OCI-LY1 (cell line): ENCODE results near the gene SLC22A4.

Experiments used
- H2AFZ ChIP-seq: fragments of 200-600 bp; sonication (generic), shearing (Covaris generic); 2 replicates; pipeline ENCODE4 v1.6.0; 2014; ENCODE audit warnings: antibody characterized with exemption, mild to moderate bottlenecking, low read length
- H3F3A ChIP-seq: fragments of 200-600 bp; sonication (generic), shearing (Covaris generic); 2 replicates; pipeline ENCODE4 v1.6.0; 2014; ENCODE audit warnings: mild to moderate bottlenecking, antibody characterized with exemption, low read length, moderate library complexity; ENCODE audit not compliant: insufficient read depth
- H3K27ac ChIP-seq: fragments of 200-600 bp; sonication (generic); 2 replicates; pipeline ENCODE4 v1.5.1; 2014; ENCODE audit warnings: low read length, mixed run types, mild to moderate bottlenecking, low read depth; ENCODE audit not compliant: poor library complexity, severe bottlenecking
- H3K27me3 ChIP-seq: fragments of 200-600 bp; sonication (generic); 2 replicates; pipeline ENCODE4 v1.6.0; 2014; ENCODE audit warnings: antibody characterized with exemption, mild to moderate bottlenecking, low read length, moderate library complexity; ENCODE audit not compliant: insufficient read depth
- H3K36me3 ChIP-seq: fragments of 200-600 bp; sonication (generic); 2 replicates; pipeline ENCODE4 v1.6.1; 2014; ENCODE audit warnings: mild to moderate bottlenecking, antibody characterized with exemption, low read length, moderate library complexity, mixed read lengths; ENCODE audit not compliant: insufficient read depth
- H3K4me1 ChIP-seq: fragments of 200-600 bp; sonication (generic); 2 replicates; pipeline ENCODE4 v1.5.1; 2014; ENCODE audit warnings: mild to moderate bottlenecking, low read length, moderate library complexity; ENCODE audit not compliant: insufficient read depth, severe bottlenecking
- H3K4me2 ChIP-seq: fragments of 200-600 bp; sonication (generic), shearing (Covaris generic); 2 replicates; pipeline ENCODE4 v1.6.1; 2014; ENCODE audit warnings: low read length
- H3K4me3 ChIP-seq: fragments of 200-600 bp; sonication (generic); 2 replicates; pipeline ENCODE4 v1.5.1; 2014; ENCODE audit warnings: low read length, low read depth, mild to moderate bottlenecking, mixed read lengths; ENCODE audit not compliant: poor library complexity, severe bottlenecking
- H3K79me2 ChIP-seq: fragments of 200-600 bp; shearing (Covaris generic); 2 replicates; pipeline ENCODE4 v1.6.1; 2016; ENCODE audit warnings: mixed run types, low read length, mixed read lengths; ENCODE audit not compliant: insufficient read depth
- H3K9ac ChIP-seq: fragments of 200-600 bp; sonication (generic), shearing (Covaris generic); 2 replicates; pipeline ENCODE4 v1.6.1; 2014; ENCODE audit warnings: mild to moderate bottlenecking, low read length, mixed read lengths
- H3K9me2 ChIP-seq: fragments of 200-600 bp; sonication (generic), shearing (Covaris generic); 2 replicates; pipeline ENCODE4 v1.6.1; 2014; ENCODE audit warnings: low read depth, mild to moderate bottlenecking, low read length, mixed read lengths
- H3K9me3 ChIP-seq: fragments of 200-600 bp; shearing (Covaris generic); 2 replicates; pipeline ENCODE4 v1.6.1; 2014; ENCODE audit warnings: low read length, mixed read lengths
- H4K20me1 ChIP-seq: fragments of 200-600 bp; sonication (generic), shearing (Covaris generic); 2 replicates; pipeline ENCODE4 v1.6.0; 2016; ENCODE audit warnings: mild to moderate bottlenecking, low read length; ENCODE audit not compliant: insufficient read depth
- CTCF ChIP-seq: fragments of 200-600 bp; sonication (generic), shearing (Covaris generic); IDR thresholded peaks from 2 replicates; pipeline ENCODE4 v1.5.1; 2017; ENCODE audit warnings: mild to moderate bottlenecking, antibody characterized with exemption, low read length, moderate library complexity, mixed read lengths
- EZH2 ChIP-seq: fragments of 200-600 bp; sonication (generic), shearing (Covaris generic); IDR thresholded peaks from 2 replicates; pipeline ENCODE4 v1.8.0; 2017; ENCODE audit warnings: borderline replicate concordance, mixed run types, mild to moderate bottlenecking, antibody characterized with exemption, low read length, moderate library complexity, mixed read lengths

SLC22A4 gene

GRCh38 chr5:132315529-132316067 is 21.4 kb downstream of the SLC22A4 start:
- no peaks in the 10 kb centered on the region for H3K4me1 ChIP-seq
- no peak overlapping the region for H3K9ac ChIP-seq
- H3K79me2 ChIP-seq = no peaks in the 10 kb centered on the region
- no peak overlapping the region for H3K4me2 ChIP-seq
- no peak overlapping the region for H3K4me3 ChIP-seq
- H3K9me2 ChIP-seq = no peaks in the 10 kb centered on the region
- no peak overlapping the region for H2AFZ ChIP-seq
- H3K9me3 ChIP-seq = no peaks in the 10 kb centered on the region
- H3K27ac ChIP-seq = no peak overlapping the region
- H3K27me3 ChIP-seq = no peaks in the 10 kb centered on the region
- H4K20me1 ChIP-seq = no peaks in the 10 kb centered on the region
- TF ChIP-seq EZH2 = no peak
- no peak for TF ChIP-seq CTCF
- H3F3A ChIP-seq = no peaks in the 10 kb centered on the region
- no peaks in the 10 kb centered on the region for H3K36me3 ChIP-seq

- no peak for TF ChIP-seq CTCF
- no peak for TF ChIP-seq EZH2
- Histone ChIP-seq H3K4me3 (no peak overlapping the region), H3K9me2 (no peaks in the 10 kb centered on the region), H3K27me3 (no peaks in the 10 kb centered on the region), H3K9me3 (no peaks in the 10 kb centered on the region), H3K27ac (no peak overlapping the region), H3K36me3 (no peaks in the 10 kb centered on the region), H4K20me1 (no peaks in the 10 kb centered on the region), H3K79me2 (no peaks in the 10 kb centered on the region), H3K4me1 (no peaks in the 10 kb centered on the region), H2AFZ (no peak overlapping the region), H3K9ac (no peak overlapping the region), H3F3A (no peaks in the 10 kb centered on the region), H3K4me2 (no peak overlapping the region)
Observed at GRCh38 chr5:132319975-132320374, 25.8 kb downstream of the SLC22A4 start.

GRCh38 chr5:132321109-132321721 is 27.0 kb downstream of the SLC22A4 start:
- no peak for TF ChIP-seq EZH2
- no peak for TF ChIP-seq CTCF
- Histone ChIP-seq H3K9me3 (no peaks in the 10 kb centered on the region), H3K36me3 (no peaks in the 10 kb centered on the region), H3F3A (no peaks in the 10 kb centered on the region), H3K27ac (no peak overlapping the region), H3K4me2 (no peak overlapping the region), H3K79me2 (no peaks in the 10 kb centered on the region), H2AFZ (no peak overlapping the region), H3K4me3 (no peak overlapping the region), H4K20me1 (no peaks in the 10 kb centered on the region), H3K9ac (no peak overlapping the region), H3K27me3 (no peaks in the 10 kb centered on the region), H3K9me2 (no peaks in the 10 kb centered on the region), H3K4me1 (no peaks in the 10 kb centered on the region)
